ENCODE measurements around the gene LTK.

LTK gene

GRCh38 chr15:41513506-41514227 lies at the start of gene LTK:
TSS of gene LTK (minus strand) at chr15:41513827. CDS start at chr15:41513709, 118 bp downstream.
- no peak for DNase-seq

GRCh38 chr15:41562784-41563198 lies 49.2 kb upstream of the LTK start:
- DNase-seq = no peak

- DNase-seq = no peak
Observed at GRCh38 chr15:41562244-41562643, 48.6 kb upstream of the LTK start.

GRCh38 chr15:41561777-41562145 lies 48.1 kb upstream of the LTK start:
- no peak for DNase-seq

- DNase-seq = no peak
Observed at GRCh38 chr15:41561104-41561776, 47.6 kb upstream of the LTK start.

- DNase-seq = no peak
Observed at GRCh38 chr15:41560572-41560874, 46.9 kb upstream of the LTK start.

GRCh38 chr15:41559239-41559782 lies 45.7 kb upstream of the LTK start:
- DNase-seq = no peak

GRCh38 chr15:41558400-41559238 lies 45.0 kb upstream of the LTK start, which contains the start of gene TYRO3:
TSS of gene TYRO3 (plus strand) at chr15:41559212. CDS start at chr15:41559258, 46 bp downstream.
- DNase-seq = peak; percentile 16 to 67 (median 44)

GRCh38 chr15:41557673-41558399 lies 44.2 kb upstream of the LTK start:
- peak; percentile 20 to 64 (median 40) for DNase-seq

GRCh38 chr15:41556677-41557076 lies 43.0 kb upstream of the LTK start:
- DNase-seq = no peak

- no peak for DNase-seq
Observed at GRCh38 chr15:41554915-41555314, 41.3 kb upstream of the LTK start.

- no peak for DNase-seq
Observed at GRCh38 chr15:41554343-41554742, 40.7 kb upstream of the LTK start.

GRCh38 chr15:41553731-41554130 lies 40.1 kb upstream of the LTK start:
- no peak for DNase-seq

GRCh38 chr15:41550066-41550775 lies 36.6 kb upstream of the LTK start:
- DNase-seq = no peak

GRCh38 chr15:41546851-41547786 lies 33.5 kb upstream of the LTK start:
- no peak for DNase-seq

- no peak for DNase-seq
Observed at GRCh38 chr15:41545218-41545617, 31.6 kb upstream of the LTK start.

- DNase-seq = no peak
Observed at GRCh38 chr15:41544650-41545015, 31.0 kb upstream of the LTK start.

- DNase-seq = no peak
Observed at GRCh38 chr15:41543521-41543870, 29.9 kb upstream of the LTK start.

GRCh38 chr15:41536866-41537265 lies 23.2 kb upstream of the LTK start:
- DNase-seq = no peak

- DNase-seq = no peak
Observed at GRCh38 chr15:41535544-41535943, 21.9 kb upstream of the LTK start.

GRCh38 chr15:41530363-41530956 lies 16.8 kb upstream of the LTK start:
- no peak for DNase-seq

Data from activated naive CD4-positive, alpha-beta T cell (primary cell).